Right lobe of liver (tissue), 4 donors: ENCODE results near the gene RPS6KA2.

Experiments used
- CTCF ChIP-seq, 4 donors: fragments of 200-600 bp in 3 of 4; fragments of 450-650 bp in 1 of 4; IDR thresholded peaks; one replicate each; pipeline versions ENCODE4 v1.5.1 to v1.8.0; 2016 to 2022; ENCODE audit warnings: antibody characterized with exemption in 4 of 4, mild to moderate bottlenecking in 2 of 4
- POLR2A ChIP-seq: fragments of 450-650 bp; IDR thresholded peaks from one replicate; pipeline ENCODE4 v1.6.1; 2017; ENCODE audit warnings: antibody characterized with exemption, mild to moderate bottlenecking
- donor health status: DM: no; HTN: no; CAD: no.
- donor health status: DM: no; HTN: no; CAD: no.
- donor health status: DM: no; HTN: yes; CAD: no.

- TF ChIP-seq POLR2A = no peak
- no peak for TF ChIP-seq CTCF (IDR thresholded peaks at IDR 0.05)
Observed at GRCh38 chr6:166402582-166403277, 224.3 kb downstream of the RPS6KA2 start.
